HUES48 (cell line): Measurements from ENCODE around the gene RADIL.

Source experiments
- H3K27ac ChIP-seq: one replicate; pipeline ENCODE4 v1.7.0; 2013; ENCODE audit warnings: low read depth, low read length, inconsistent platforms
- H3K27me3 ChIP-seq: 2 replicates; pipeline ENCODE4 v1.6.1; 2013; ENCODE audit warnings: mild to moderate bottlenecking, low read length; ENCODE audit not compliant: control insufficient read depth, insufficient read depth
- H3K36me3 ChIP-seq: 2 replicates; pipeline ENCODE4 v1.6.1; 2013; ENCODE audit warnings: low read length; ENCODE audit not compliant: control insufficient read depth, insufficient read depth
- H3K4me1 ChIP-seq: 2 replicates; pipeline ENCODE4 v1.6.1; 2013; ENCODE audit warnings: mild to moderate bottlenecking, low read length; ENCODE audit not compliant: control insufficient read depth, insufficient read depth
- H3K4me3 ChIP-seq: 2 replicates; pipeline ENCODE4 v1.5.1; 2013; ENCODE audit warnings: mild to moderate bottlenecking, low read depth, low read length
- H3K9ac ChIP-seq: 2 replicates; pipeline ENCODE4 v1.6.1; 2013; ENCODE audit warnings: mild to moderate bottlenecking, low read depth, low read length, moderate library complexity
- H3K9me3 ChIP-seq: 2 replicates; pipeline ENCODE4 v1.6.1; 2013; ENCODE audit warnings: low read length; ENCODE audit not compliant: control insufficient read depth, insufficient read depth

The RADIL gene

GRCh38 chr7:4868493-4868892 is 15.0 kb downstream of the RADIL start:
- Histone ChIP-seq H3K9me3 (no peaks in the 10 kb centered on the region), H3K9ac (no peak overlapping the region), H3K27me3 (peaks cover 14% of the 10 kb centered on the region), H3K4me3 (no peak overlapping the region), H3K4me1 (no peaks in the 10 kb centered on the region), H3K27ac (no peak overlapping the region), H3K36me3 (no peaks in the 10 kb centered on the region)

GRCh38 chr7:4866528-4867496 is 16.7 kb downstream of the RADIL start:
- H3K27ac ChIP-seq: no peak overlapping the region
- peaks cover 25% of the 10 kb centered on the region for H3K27me3 ChIP-seq
- no peaks in the 10 kb centered on the region for H3K4me1 ChIP-seq
- no peak overlapping the region for H3K4me3 ChIP-seq
- H3K36me3 ChIP-seq: no peaks in the 10 kb centered on the region
- peaks cover 4% of the 10 kb centered on the region for H3K9me3 ChIP-seq
- no peak overlapping the region for H3K9ac ChIP-seq

GRCh38 chr7:4862156-4862555 is 21.4 kb downstream of the RADIL start:
- Histone ChIP-seq H3K36me3 (no peaks in the 10 kb centered on the region), H3K9ac (no peak overlapping the region), H3K4me1 (no peaks in the 10 kb centered on the region), H3K9me3 (peaks cover 12% of the 10 kb centered on the region), H3K27me3 (peaks cover 44% of the 10 kb centered on the region), H3K4me3 (peak overlapping the region; percentile 66), H3K27ac (no peak overlapping the region)

GRCh38 chr7:4861673-4862072 is 21.8 kb downstream of the RADIL start, which contains the start of gene PAPOLB:
Gene PAPOLB (minus strand): TSS chr7:4862030. CDS start chr7:4861810, 220 bp downstream.
- H3K9me3 ChIP-seq: peaks cover 12% of the 10 kb centered on the region
- peak within 1 kb of the TSS; percentile 66 for H3K4me3 ChIP-seq
- peak within 1 kb of the TSS; percentile 70; the same call in 1 of the 2 replicates for H3K9ac ChIP-seq
- H3K27ac ChIP-seq: no peak within 1 kb of the TSS
- H3K27me3 ChIP-seq: peaks cover 44% of the 10 kb centered on the region
- H3K36me3 ChIP-seq: no peaks in the 10 kb centered on the region
- no peaks in the 10 kb centered on the region for H3K4me1 ChIP-seq

GRCh38 chr7:4861227-4861626 is 22.3 kb downstream of the RADIL start:
- H3K4me3 ChIP-seq: peak overlapping the region; percentile 66
- H3K36me3 ChIP-seq: no peaks in the 10 kb centered on the region
- no peak overlapping the region for H3K27ac ChIP-seq
- no peaks in the 10 kb centered on the region for H3K4me1 ChIP-seq
- peaks cover 44% of the 10 kb centered on the region for H3K27me3 ChIP-seq
- no peak overlapping the region for H3K9ac ChIP-seq
- H3K9me3 ChIP-seq: peaks cover 12% of the 10 kb centered on the region

GRCh38 chr7:4857189-4857588 is 26.3 kb downstream of the RADIL start:
- no peaks in the 10 kb centered on the region for H3K36me3 ChIP-seq
- H3K4me3 ChIP-seq: no peak overlapping the region
- H3K27me3 ChIP-seq: peaks cover 21% of the 10 kb centered on the region
- H3K9ac ChIP-seq: no peak overlapping the region
- no peak overlapping the region for H3K27ac ChIP-seq
- peaks cover 10% of the 10 kb centered on the region for H3K9me3 ChIP-seq
- no peaks in the 10 kb centered on the region for H3K4me1 ChIP-seq

GRCh38 chr7:4856336-4857057 is 27.0 kb downstream of the RADIL start:
- H3K27ac ChIP-seq: no peak overlapping the region
- H3K36me3 ChIP-seq: no peaks in the 10 kb centered on the region
- no peak overlapping the region for H3K4me3 ChIP-seq
- H3K9ac ChIP-seq: no peak overlapping the region
- peaks cover 19% of the 10 kb centered on the region for H3K27me3 ChIP-seq
- no peaks in the 10 kb centered on the region for H3K4me1 ChIP-seq
- H3K9me3 ChIP-seq: peaks cover 8% of the 10 kb centered on the region; the same call in 1 of the 2 replicates

GRCh38 chr7:4854916-4855315 is 28.6 kb downstream of the RADIL start:
- no peaks in the 10 kb centered on the region for H3K9me3 ChIP-seq
- no peak overlapping the region for H3K27ac ChIP-seq
- H3K9ac ChIP-seq: no peak overlapping the region
- H3K27me3 ChIP-seq: peaks cover 4% of the 10 kb centered on the region; the same call in 1 of the 2 replicates
- no peaks in the 10 kb centered on the region for H3K4me1 ChIP-seq
- no peaks in the 10 kb centered on the region for H3K36me3 ChIP-seq
- no peak overlapping the region for H3K4me3 ChIP-seq

- Histone ChIP-seq H3K27me3 (no peaks in the 10 kb centered on the region), H3K4me3 (no peak overlapping the region), H3K4me1 (no peaks in the 10 kb centered on the region), H3K27ac (no peak overlapping the region), H3K36me3 (no peaks in the 10 kb centered on the region), H3K9ac (no peak overlapping the region), H3K9me3 (no peaks in the 10 kb centered on the region)
Observed at GRCh38 chr7:4851459-4852422, 31.8 kb downstream of the RADIL start.

- Histone ChIP-seq H3K9me3 (no peaks in the 10 kb centered on the region), H3K36me3 (no peaks in the 10 kb centered on the region), H3K9ac (no peak overlapping the region), H3K27ac (no peak overlapping the region), H3K27me3 (no peaks in the 10 kb centered on the region), H3K4me3 (no peak overlapping the region), H3K4me1 (no peaks in the 10 kb centered on the region)
Observed at GRCh38 chr7:4850262-4850795, 33.2 kb downstream of the RADIL start.
